GM19324 (cell line): Measurements from ENCODE around the gene C12orf42.

Source experiments
- ATAC-seq: cut with Tn5 transposase; IDR thresholded peaks from one replicate; pipeline ENCODE4 v1.9.1; 2021; ENCODE audit warnings: mild to moderate bottlenecking, moderate library complexity; ENCODE audit not compliant: unreplicated experiment, low FRiP score

C12orf42 gene

DNA sequence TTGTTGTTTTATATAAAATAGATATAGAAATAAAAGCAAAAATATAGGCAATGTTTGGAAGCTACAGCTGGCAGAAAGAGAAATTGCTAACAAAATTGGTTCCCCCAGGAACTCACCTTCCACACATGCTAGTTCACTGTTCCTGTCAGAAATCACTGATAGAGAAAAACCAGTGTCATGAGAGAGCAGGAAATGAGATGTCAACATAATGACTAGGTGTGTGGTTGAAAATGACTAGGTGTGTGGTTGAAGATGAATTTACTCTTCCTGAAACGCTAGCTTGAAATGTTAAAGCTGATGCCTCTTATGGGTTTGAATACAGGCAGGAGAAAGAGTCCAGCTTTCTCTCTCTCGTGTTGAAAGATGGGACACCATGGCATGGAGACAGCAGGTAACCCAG lies 216.3 kb downstream of the C12orf42 start:
- ATAC-seq = peak; percentile 69

DNA sequence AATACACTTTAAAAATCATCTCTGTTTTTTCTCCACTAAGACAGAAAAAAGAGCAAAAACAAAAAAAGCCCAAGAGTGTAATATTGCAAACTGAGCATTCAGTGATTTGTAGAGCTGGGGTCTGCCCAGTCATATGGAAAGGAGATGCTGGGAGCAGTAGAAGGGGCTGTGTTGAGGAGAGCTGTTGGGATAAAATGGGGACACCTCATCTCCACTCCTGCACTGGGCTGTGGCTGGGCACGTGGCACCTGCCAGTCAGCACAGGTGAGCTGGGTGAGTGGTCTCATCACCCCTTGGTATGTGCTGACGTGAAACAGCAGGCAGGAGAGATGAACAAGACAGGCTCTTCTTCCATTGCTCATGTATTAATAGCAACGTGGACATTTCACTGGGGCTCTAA lies 217.4 kb downstream of the C12orf42 start:
- ATAC-seq = no peak

DNA sequence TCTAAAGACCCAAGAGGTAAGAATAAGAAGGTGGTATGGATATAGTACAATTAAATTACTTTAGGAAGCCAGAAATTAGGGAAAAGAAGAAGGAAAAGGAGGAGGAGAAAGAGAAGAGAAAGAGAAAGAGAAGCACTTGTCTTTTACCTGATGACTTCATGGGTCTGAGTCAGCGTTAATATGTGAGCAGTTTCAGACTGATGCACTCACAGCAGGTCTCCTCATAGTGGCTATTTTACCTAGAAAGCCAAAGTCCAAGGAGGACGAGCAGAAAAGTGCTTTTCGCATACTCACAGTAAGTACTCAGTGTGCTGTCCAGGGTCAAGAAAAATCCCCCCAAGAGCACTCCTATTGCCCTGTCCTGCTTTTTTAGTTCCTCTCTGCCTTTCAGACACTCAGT lies 222.1 kb downstream of the C12orf42 start:
- no peak for ATAC-seq

DNA sequence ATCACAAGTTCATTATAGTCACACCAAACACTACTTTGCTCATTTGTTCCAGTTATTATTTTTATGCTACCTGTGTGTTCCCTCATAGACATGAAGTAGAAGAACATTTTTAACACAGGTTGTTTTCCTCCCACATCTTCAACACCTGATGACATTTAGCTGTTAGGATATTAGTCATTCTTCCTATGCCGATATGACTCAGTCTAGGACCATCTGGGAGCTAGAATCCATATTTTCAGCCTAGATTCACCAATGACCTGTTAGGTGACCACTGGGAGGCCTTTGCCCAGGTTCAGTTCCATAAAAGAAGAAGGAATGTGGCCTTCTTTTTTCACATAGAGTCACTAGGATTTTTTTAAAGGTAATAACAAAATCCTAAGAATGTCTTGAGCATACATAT lies 222.8 kb downstream of the C12orf42 start:
- ATAC-seq = no peak

DNA sequence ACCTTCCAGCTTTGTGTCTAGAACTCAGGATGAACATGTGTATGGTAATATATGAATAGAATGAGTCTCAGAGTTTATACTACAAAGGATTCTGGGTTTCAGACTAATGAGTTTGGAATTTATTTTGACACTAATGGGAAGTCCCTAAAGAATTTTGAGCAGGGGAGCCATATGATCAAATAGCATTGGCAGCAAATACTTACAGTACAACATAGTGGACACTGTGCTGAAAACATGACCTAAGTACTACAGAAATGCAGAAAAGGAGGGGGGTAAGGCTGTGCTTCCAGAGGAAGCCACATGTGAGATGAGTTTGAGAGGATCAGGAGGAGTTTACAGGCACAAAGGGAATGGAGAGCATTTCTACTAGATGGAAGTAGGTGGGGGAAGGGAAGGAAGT lies 225.8 kb downstream of the C12orf42 start:
- ATAC-seq = no peak

DNA sequence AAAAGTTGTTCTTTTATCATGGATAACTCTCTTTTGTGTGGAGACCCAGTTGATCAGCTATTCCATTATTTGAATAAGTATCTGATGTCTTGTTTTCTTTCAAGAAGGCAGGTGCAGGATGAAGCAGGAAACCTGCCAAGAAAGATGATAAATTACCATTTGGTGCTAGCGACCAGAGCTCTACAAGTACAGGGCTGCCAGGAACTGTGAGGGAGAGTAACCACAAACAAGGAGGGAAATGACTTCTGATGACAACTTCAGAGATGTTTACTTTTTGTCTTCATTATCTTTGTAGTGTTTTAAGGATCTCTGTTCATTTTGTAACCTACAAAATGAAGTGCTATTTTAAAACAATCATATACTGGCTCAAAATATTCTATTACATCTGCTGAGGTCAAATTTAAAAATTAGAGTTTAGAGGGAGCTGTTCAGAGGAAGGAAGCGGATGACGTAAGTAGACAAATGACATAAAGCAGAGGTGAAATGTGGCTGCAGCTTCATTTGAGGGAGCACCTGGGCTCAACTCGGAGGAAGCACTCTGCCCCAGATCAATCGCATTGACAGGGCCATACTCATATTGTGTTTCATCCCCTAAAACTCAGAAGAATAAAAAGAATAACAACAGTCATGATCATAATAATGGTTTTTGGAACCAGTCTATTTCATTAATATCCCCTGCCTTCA lies 226.8 kb downstream of the C12orf42 start:
- no peak for ATAC-seq

DNA sequence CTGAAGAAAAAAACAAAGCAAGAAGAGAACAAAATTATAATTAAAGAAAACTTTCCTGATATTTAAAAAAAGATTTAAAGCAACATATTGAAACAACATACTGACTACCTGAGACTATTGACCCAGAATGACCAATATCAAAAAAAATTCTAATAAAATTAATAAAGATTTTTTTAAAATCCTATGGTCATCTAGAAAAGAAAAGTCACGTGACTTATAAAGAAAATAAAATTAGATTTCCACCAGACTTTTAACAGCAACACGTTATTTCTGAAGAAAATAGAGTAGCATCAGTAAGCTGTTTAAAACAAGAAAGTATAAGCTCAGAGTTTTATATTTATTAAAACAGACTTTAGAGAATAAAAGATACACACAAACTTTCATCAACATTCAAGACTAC lies 238.0 kb downstream of the C12orf42 start:
- no peak for ATAC-seq
